HG03060 (cell line): ENCODE data around the gene ENTREP1.

ENCODE experiments used
- ATAC-seq: cut with Tn5 transposase; IDR thresholded peaks from one replicate; pipeline ENCODE4 v1.9.1; 2021; ENCODE audit warnings: low read depth, moderate number of reproducible peaks; ENCODE audit not compliant: unreplicated experiment

ENTREP1 gene

GRCh38 chr9:69319324-69320025, 5.5 kb upstream of the ENTREP1 start:
- no peak for ATAC-seq

- ATAC-seq = no peak
Observed at GRCh38 chr9:69322256-69322655, 2.8 kb upstream of the ENTREP1 start.

GRCh38 chr9:69323861-69324260, 1.2 kb upstream of the ENTREP1 start:
- no peak for ATAC-seq

- no peak for ATAC-seq
Observed at GRCh38 chr9:69325409-69326212, 596 bp downstream of the ENTREP1 start.

- no peak for ATAC-seq
Observed at GRCh38 chr9:69326261-69326660, 1.2 kb downstream of the ENTREP1 start.

- no peak for ATAC-seq
Observed at GRCh38 chr9:69330580-69330979, 5.6 kb downstream of the ENTREP1 start.

- no peak for ATAC-seq
Observed at GRCh38 chr9:69331444-69331843, 6.4 kb downstream of the ENTREP1 start.

GRCh38 chr9:69332067-69332685, 7.2 kb downstream of the ENTREP1 start:
- ATAC-seq = no peak

- ATAC-seq = no peak
Observed at GRCh38 chr9:69333716-69334115, 8.7 kb downstream of the ENTREP1 start.

GRCh38 chr9:69334317-69334716, 9.3 kb downstream of the ENTREP1 start:
- ATAC-seq = no peak

GRCh38 chr9:69339620-69340019, 14.6 kb downstream of the ENTREP1 start:
- no peak for ATAC-seq

- ATAC-seq = no peak
Observed at GRCh38 chr9:69340631-69341030, 15.6 kb downstream of the ENTREP1 start.

GRCh38 chr9:69342769-69343168, 17.8 kb downstream of the ENTREP1 start:
- ATAC-seq = no peak

GRCh38 chr9:69344459-69344858, 19.4 kb downstream of the ENTREP1 start:
- no peak for ATAC-seq

- ATAC-seq = no peak
Observed at GRCh38 chr9:69346596-69347390, 21.8 kb downstream of the ENTREP1 start.

- no peak for ATAC-seq
Observed at GRCh38 chr9:69347607-69348006, 22.6 kb downstream of the ENTREP1 start.

GRCh38 chr9:69351227-69351626, 26.2 kb downstream of the ENTREP1 start:
- no peak for ATAC-seq

GRCh38 chr9:69355232-69355631, 30.2 kb downstream of the ENTREP1 start:
- ATAC-seq = no peak

- no peak for ATAC-seq
Observed at GRCh38 chr9:69357030-69357775, 32.2 kb downstream of the ENTREP1 start.

GRCh38 chr9:69357821-69358220, 32.8 kb downstream of the ENTREP1 start:
- ATAC-seq = no peak
